Amniotic stem cell (primary cell): Measurements from ENCODE around the gene RPS2.

Source experiments
- DNase-seq: peaks from one replicate; lab custom pipeline; 2025; lab: John Stamatoyannopoulos, UW

The RPS2 gene

DNA sequence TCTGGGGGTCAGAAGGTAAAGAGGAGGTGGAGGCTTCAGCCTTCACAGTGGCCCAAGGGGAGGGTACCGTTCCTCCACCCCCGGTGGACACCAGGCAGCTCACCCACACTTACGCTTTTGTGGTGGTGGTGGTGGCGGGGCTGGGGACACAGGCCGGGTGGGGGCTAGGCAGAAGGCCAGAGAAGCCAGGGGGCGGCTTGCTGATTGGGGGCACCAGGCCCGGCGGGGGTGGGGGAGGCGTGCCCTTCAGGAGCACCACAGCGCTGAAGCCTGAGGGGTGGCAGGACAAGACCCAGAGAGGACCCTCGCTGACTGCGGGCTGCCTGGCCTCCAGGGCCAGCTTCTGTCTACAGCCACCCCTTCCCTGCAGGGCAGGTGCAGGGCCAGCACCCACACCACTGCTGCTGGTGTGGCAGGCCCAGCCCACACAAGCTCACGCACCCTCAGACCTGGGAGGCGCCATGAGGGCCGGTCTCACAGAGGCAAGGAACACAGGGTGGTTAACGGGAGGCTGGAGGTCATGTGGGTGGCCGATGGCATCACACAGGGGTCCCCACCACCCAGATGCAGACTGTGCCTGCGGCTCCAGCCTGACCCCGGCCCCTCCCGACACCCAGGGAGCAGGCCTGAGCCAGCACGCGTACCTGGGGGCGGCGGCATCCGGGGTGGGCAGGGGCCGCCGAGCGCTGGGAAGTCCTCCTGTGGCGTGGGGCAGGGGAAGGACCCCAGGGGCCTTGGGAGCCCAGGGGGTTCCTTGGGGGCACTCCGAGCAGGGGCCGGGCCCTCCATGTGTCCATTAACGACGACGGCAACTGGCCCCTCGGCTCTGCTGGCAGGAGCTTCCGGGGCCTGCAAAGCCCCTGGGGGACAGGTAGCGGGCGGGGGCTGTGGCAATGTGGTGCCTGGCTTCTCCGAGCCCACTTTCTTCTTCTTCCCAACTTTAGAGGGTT, 34.5 kb upstream of the RPS2 start:
- DNase-seq: no peak

DNA sequence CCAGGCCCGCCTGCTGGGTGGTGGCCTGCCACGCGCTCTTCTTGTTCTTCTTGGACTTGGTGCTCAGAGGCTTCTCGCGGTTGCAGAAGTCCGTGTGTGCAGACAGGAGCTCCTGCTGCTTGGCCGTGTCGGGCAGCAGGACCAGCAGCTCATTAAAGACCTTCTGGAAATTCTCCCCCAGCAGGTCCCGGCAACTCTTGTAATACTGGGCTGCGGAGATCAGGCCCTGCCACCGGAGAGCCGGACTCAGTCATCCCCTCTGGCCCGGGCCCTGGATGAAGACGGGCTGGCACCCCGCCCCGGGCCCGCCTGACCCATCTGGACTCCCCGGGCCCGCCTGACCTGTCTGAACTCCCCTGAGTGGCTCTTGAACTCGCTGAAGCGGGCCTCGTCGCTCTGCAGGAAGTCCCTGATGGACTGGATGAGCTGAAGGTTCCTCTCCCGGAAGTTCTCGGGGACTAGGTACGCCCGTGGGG, 33.8 kb upstream of the RPS2 start:
- no peak for DNase-seq

DNA sequence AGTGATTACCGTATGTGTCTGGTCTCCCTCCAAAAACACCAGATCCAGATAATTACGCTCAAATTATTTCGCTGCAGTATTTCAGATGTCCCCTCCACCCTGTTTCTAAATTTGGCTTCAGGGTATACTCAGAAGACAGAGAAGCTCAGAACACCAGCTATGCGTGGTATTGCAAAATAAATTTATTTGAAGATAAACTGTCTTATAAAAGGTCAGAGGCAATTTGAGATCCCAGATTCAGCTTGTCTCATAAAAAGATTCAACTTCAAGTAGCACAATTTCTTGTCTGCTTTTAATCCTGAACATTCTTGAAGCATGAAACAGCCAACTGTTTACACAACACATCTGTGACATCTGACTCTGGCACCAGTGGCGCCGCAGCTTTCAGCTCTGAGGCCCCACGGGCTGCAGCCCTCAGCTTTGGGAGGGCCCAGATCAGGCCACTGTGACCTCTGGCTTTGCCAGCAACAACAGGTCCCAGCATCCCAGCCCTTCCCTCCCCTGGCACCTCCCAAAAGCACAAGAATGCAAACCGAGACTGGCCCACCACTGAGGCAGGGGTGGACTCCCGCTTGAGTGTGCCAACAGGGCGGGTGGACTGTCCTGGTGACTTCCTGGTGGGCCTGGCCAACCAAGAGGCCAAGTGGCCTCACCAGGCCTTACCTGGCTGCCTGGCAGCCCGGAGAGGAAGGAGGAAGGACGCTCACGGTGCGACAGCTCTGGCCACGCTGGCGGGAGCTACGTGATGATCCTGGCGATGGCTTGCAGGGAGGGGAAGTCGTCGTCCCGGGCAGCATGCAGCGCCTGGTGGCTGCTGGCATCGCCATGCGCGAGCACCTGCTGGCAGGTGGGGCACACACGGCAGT, 33.1 kb upstream of the RPS2 start:
- no peak for DNase-seq

DNA sequence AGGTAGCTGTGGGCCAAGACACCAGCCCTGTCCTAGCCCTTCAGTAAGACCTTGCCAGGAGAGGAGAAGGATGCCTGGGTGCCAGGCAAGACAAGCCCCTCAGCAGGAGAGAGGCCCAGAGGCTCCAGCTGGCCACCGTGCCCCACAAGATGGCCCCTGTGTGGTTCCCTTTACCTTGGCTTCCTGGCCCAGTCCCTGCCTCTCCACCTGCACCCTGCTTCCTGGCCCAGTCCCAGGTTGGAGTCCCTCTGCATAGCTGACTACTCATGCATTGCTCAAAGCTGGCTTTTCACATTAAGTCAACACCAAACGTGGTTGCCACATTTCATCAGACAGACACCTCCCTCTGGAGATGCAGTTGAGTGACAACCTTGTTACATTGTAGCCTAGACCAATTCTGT, 29.1 kb upstream of the RPS2 start:
- DNase-seq: no peak

DNA sequence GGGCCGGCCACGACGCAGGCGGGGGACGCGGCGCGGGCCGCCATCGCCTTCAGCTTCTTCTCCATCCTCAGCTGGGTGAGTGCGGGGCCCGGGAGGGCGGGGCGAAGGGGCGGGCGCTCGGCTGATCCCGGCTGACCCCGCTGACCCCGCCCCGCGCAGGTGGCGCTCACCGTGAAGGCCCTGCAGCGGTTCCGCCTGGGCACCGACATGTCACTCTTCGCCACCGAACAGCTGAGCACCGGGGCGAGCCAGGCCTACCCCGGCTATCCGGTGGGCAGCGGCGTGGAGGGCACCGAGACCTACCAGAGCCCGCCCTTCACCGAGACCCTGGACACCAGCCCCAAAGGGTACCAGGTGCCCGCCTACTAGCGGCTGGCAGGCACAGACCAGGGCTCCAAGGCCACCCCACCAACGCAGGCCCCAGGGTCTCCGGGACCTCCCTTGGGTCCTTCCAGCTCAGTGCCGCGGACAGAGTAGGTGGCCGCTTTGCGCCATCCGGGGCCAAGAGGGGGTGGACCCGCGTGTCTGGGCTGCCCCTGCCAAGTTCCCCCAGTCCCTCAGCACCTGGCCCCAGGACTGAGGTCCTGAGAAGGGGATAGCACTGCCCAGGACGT, 28.2 kb upstream of the RPS2 start:
- DNase-seq: no peak

DNA sequence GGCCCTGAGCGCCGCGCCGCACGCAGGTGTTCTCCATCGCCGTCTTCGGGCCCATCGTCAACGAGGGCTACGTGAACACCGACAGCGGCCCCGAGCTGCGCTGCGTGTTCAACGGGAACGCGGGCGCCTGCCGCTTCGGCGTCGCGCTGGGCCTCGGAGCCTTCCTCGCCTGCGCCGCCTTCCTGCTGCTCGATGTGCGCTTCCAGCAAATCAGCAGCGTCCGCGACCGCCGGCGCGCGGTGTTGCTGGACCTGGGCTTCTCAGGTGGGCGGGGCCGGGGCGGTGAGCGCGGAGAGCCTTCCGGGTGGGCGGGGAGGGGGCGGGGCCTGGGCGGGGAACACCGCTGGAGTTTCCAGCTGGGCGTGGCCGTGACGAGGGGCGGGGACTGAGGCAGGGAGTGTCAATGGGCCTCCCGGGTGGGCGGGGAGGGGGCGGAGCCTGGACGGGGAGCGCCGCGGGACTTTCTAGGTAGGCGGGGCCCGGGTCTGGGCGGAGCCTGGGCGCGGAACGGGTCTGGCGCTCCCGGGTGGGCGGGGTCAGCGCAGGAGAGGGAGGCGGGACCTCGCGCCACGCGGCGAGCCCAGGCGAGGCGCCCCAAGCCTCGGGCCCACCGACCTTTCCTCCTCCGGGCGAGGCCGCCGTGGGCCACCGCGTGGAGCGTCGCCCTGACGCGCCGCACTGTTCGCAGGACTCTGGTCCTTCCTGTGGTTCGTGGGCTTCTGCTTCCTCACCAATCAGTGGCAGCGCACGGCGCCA, 27.5 kb upstream of the RPS2 start:
- peak; percentile 88 for DNase-seq

DNA sequence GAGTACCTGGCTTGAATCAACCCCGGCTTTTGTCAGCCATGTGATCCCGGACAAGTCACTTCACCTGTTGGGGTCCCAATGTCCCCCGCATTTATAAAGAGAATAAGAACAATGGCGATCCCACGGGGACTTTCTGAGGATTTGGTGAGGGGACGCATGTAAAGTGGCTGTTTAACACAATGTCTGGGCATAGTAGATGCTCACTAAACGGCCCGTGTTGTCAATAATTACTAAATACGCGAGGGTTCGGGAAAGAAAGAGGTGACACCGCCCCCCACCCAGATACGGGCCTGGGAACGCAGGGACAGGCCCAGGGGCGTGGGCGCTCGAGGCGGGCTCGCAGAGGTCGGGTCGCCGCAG, 26.9 kb upstream of the RPS2 start:
- DNase-seq: no peak

DNA sequence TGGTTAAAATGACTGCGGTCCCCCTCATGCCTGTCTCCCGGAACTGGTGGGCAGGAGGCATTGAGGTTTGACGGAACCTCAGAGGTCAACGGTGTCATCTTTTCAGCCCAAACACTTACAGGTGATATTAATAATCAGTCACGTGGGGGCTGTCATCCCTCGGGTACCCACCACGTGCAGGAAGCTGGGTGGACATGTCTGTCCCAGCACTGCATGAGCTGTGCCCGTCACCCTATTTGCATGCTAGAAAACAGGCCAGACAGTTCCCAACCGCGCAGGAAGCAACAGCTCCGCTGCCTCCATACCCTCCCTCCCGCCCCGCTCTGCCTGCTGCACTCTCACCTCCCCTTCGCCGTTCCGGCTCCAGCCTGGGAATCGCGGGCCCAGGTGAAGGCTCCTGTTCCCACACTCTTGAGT, 26.5 kb upstream of the RPS2 start:
- no peak for DNase-seq

DNA sequence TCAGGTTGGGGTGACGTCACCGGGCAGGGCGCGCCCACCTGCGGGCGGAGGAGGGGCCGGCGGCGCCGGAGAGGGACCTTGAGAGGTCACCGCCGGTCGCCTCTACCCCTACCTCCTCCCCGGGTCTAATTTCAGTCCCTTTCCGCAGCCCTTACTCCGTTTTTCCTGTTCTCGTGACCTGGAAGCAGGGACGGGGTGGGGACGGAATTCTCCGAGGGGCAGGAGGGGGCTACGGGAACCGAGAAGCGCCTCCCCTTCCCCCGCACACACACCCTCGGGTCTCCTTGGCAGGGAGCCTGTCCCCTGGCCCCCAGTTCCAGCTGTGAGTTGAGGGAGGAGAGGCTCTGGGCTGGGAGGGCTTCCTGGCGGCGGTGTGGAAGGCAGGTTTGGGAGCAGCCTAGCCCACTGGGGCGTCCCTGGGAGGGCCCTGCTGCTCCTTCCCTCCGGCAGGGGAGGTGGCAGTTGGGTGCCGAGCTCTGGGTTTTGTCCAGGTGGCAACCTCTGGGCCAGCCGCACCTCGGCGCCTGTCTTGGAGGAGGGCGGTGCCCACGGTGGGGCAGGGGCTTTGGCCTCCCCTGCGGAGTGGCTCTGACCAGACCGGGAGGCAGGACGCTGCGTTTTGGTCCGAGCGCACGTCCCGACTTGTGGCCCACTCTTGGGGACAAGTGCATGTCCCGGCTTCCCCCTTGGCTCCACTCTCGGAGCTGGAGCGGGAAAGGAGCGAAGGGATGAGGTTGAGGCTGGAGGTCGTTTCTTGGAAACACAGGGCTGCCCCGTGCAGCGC, 25.9 kb upstream of the RPS2 start:
- DNase-seq: no peak

DNA sequence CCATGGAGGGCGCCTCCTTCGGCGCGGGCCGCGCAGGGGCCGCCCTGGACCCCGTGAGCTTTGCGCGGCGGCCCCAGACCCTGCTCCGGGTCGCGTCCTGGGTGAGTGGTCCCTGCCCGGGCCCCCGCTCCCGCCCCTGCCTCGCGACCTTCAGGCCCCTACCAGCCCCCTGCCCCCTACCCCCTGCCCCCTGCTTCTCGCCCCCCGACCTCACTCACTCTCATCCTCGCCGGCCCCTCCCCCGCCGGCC, 25.4 kb upstream of the RPS2 start:
- no peak for DNase-seq

DNA sequence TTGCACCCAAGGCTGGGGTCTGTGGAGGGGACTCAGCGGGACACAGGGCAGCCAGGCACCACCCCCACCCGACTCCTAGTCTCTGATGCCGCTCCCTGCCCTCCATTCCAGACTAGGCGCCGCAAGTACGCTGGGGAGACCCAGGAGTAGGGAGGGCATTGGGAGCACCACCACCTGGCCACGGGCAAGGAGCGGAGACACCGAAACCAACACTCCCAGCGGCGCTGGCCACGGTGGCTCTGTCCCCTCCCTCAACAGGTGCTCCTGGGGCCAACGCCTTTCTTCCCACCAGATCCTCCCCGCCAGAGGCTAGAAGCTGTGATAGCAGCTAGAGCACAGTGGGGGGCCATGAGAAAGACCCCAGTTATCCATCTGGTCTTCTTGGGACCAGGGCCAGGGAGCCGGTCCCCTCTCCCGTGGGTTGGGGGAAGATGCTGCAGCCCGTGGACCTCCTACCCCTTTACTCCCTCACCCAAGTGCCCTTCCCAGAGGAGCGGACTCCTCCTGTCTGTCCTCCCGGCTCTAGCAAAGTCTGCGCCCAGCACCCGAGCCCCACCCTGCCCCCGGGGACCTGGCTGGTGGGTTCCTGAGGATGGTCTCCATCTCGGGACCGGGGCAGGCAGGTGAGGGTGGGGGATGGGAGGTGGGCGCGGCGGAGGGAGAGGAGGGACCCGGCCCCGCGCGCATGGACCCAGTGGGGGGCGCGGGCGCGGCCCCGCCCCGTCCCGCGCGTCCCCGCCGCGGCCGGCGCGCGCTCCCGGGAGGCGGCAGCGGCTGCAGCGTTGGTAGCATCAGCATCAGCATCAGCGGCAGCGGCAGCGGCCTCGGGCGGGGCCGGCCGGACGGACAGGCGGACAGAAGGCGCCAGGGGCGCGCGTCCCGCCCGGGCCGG, 24.8 kb upstream of the RPS2 start, which contains the start of gene SYNGR3:
TSS of gene SYNGR3 (plus strand) at position 762 of the 892 bp plus-strand sequence. CDS start 133 bp downstream, outside the sequence.
- DNase-seq: no peak

DNA sequence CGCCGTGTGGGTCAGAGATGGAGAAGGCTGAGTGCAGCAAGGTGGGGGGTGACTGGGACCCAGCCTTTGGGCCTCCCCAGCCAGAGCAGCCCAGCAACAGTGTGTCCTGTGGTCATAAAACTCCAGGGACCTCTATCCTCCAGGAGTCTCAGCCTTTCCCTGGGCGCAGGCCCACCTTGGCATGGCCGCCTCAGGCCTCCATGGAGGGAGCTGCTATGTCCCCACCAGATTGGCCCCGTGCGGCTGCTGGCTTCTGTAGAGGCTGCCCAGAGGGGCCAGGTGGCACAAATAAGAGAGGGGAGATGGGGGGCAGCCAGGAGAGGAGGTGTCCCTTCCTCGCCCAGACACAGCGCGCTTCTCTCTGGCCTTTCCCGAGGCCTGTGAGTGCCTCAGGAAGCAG, 22.6 kb upstream of the RPS2 start:
- DNase-seq: no peak

DNA sequence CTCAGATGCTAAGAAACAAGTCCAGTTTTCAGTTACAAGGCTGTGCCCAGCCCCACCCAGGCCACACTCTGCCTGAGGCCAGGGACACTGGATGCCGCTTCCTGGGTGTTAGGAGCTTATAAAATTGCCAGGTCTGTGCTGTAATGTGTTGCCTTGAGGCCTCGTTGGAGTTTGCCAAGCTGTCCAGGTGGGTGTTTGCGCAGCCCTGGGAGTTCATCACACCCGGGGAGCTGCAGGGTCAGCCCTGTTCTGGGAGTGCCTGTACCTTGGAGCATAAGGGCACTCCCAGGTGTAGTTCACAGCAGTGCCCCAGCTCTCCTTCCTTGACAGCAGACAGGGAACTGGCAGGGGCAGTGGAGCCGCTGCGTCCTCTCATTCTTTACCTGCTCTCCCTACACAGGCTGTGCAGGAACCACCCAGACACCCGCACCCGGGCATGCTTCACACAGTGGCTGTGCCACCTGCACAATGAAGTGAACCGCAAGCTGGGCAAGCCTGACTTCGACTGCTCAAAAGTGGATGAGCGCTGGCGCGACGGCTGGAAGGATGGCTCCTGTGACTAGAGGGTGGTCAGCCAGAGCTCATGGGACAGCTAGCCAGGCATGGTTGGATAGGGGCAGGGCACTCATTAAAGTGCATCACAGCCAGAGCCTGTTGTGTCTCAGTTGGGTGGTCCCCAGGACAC, 21.0 kb upstream of the RPS2 start:
- DNase-seq: no peak

DNA sequence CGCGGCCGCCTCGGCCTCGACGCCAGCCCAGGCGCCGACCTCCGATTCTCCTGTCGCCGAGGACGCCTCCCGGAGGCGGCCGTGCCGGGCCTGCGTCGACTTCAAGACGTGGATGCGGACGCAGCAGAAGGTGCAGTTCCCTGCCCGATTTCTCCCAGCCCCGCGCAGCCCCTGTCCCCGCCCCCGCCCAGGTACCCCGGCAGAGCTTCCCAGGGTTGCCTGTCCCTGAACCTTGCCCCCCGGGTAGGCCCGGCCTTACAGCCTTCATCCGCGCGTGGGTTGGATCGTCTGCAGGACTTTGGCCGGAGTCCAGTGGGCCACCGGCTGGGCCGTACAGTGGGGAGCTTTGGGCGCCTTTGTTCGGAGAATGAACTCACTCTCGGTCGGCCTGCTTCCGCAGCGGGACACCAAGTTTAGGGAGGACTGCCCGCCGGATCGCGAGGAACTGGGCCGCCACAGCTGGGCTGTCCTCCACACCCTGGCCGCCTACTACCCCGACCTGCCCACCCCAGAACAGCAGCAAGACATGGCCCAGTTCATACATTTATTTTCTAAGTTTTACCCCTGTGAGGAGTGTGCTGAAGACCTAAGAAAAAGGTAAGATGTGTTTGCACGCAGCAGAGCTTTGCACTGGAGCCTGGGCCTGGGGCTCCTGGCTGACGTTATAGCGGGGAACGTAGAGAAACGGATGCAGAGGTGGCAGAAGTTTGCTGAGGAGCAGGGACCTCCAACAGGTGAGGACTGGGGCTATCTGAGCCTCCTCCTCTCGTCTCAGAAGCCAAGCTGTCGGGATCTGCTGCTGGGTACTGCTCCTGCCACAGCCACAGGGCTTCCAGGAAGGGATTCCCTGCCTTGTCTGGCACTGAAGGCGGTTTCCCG, 20.0 kb upstream of the RPS2 start:
- DNase-seq: no peak

DNA sequence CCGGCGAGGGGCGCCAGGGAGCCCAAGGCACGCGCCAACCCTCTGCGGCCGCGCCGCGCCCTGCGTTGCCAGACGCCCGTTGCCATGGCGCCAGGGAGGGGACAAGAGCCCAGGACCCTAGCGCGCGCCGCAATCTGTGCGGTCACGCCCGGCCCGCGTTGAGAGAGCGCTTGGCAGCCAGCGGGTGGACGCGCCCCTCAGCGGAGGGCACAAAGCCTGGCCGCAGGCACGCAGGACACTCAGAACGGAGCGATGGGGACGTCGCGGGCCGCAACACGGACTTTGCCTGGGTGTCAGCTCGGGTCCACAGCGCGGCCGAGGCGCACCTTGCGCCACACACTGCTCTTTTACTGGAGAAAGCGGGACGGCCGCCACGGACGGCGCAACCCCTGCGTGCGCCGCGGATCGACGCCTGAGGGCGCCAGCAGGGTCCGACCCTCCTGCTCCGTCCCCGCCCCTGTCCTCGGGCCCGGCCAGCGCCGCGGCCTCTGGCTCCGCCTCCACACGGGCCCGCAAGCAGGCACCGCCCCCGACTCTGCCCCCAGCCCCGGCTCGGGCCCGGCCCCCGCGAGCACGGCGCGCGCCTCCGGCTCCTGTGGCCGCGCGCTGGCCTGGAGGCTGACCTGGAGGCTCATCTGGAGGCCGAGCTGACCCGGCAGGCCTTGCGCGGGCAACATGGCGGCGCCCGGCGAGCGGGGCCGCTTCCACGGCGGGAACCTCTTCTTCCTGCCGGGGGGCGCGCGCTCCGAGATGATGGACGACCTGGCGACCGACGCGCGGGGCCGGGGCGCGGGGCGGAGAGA, 19.1 kb upstream of the RPS2 start, which contains the start of gene GFER:
TSS of gene GFER (plus strand) at position 650 of the 803 bp plus-strand sequence. CDS start at position 676, 26 bp downstream.
- peak; percentile 79 for DNase-seq

DNA sequence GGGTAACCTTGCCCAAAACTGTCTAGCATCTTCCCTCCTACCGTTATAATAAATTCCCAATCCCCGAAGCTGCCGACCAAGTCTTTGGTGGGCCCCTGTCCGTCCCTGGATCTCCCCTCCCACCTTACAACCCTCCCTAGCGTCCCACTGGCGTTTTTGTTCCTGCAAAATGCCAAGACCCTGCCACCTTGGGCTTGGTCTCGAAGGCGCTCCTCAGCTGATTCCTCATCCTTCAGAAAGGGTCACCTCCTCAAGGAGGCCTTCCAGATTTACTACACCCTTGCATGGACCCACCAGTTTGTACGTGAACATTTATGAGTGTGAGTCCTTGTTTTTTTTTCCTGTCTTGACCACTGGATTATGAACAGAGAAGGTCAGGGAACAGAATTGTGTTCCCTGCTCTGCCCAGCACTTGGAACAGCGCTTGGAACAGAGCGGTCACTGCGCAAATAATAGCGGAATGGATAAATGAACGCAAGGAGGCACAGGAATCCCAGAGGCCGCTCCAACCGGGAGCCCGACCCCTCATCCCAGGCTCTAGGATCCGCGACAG, 18.4 kb upstream of the RPS2 start:
- DNase-seq: no peak

DNA sequence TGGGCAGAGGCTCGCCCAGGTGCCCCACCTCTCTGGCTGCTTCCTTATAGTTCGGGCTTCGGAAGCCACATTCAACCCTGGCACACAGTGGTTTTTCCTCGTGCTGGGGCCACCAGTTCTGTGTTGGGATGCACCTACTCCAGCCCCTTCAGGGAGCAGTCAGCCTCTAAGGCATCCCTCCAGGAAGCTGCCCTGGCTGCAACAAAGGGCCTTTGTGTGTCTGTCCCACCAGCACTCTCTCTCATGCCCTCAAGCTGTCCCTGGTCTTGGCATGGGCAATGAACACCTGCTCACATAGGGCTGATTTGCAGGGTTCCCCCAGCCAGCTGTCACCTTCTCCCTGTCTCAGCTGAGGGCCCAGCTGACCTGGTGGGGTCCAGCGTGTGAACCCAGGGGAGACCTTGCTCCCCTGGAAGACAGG, 17.4 kb upstream of the RPS2 start:
- no peak for DNase-seq
